Measurements from ENCODE around the gene SYT8.

SYT8 gene

GRCh38 chr11:1860108-1860507 is 25.3 kb downstream of the SYT8 start:
- no peak for DNase-seq (ENCODE audit: low read depth)

- no peak for DNase-seq (ENCODE audit: low read depth)
Observed at GRCh38 chr11:1861435-1862411, 26.9 kb downstream of the SYT8 start.

- no peak for DNase-seq (ENCODE audit: low read depth)
Observed at GRCh38 chr11:1862588-1863351, 28.0 kb downstream of the SYT8 start.

- DNase-seq (ENCODE audit: low read depth) = no peak
Observed at GRCh38 chr11:1863352-1864216, 28.8 kb downstream of the SYT8 start.

- no peak for DNase-seq (ENCODE audit: low read depth)
Observed at GRCh38 chr11:1864231-1864630, 29.4 kb downstream of the SYT8 start.

GRCh38 chr11:1864831-1865665 is 30.3 kb downstream of the SYT8 start:
- no peak for DNase-seq (ENCODE audit: low read depth)

- no peak for DNase-seq (ENCODE audit: low read depth)
Observed at GRCh38 chr11:1866226-1866625, 31.4 kb downstream of the SYT8 start.

GRCh38 chr11:1866776-1867175 is 32.0 kb downstream of the SYT8 start:
- no peak for DNase-seq (ENCODE audit: low read depth)

GRCh38 chr11:1867381-1867780 is 32.6 kb downstream of the SYT8 start:
- DNase-seq (ENCODE audit: low read depth) = no peak

GRCh38 chr11:1868056-1868635 is 33.4 kb downstream of the SYT8 start:
- DNase-seq (ENCODE audit: low read depth) = no peak

GRCh38 chr11:1868636-1869291 is 34.0 kb downstream of the SYT8 start:
- DNase-seq (ENCODE audit: low read depth) = no peak

GRCh38 chr11:1869427-1870325 is 34.9 kb downstream of the SYT8 start:
- DNase-seq (ENCODE audit: low read depth) = no peak

GRCh38 chr11:1870326-1870696 is 35.5 kb downstream of the SYT8 start:
- no peak for DNase-seq (ENCODE audit: low read depth)

GRCh38 chr11:1870721-1871466 is 36.1 kb downstream of the SYT8 start:
- no peak for DNase-seq (ENCODE audit: low read depth)

- no peak for DNase-seq (ENCODE audit: low read depth)
Observed at GRCh38 chr11:1871531-1871930, 36.7 kb downstream of the SYT8 start.

GRCh38 chr11:1872267-1872985 is 37.6 kb downstream of the SYT8 start:
- no peak for DNase-seq (ENCODE audit: low read depth)

- DNase-seq (ENCODE audit: low read depth) = no peak
Observed at GRCh38 chr11:1873048-1873812, 38.4 kb downstream of the SYT8 start.
